Measurements from ENCODE around the gene HPS3.

DNA sequence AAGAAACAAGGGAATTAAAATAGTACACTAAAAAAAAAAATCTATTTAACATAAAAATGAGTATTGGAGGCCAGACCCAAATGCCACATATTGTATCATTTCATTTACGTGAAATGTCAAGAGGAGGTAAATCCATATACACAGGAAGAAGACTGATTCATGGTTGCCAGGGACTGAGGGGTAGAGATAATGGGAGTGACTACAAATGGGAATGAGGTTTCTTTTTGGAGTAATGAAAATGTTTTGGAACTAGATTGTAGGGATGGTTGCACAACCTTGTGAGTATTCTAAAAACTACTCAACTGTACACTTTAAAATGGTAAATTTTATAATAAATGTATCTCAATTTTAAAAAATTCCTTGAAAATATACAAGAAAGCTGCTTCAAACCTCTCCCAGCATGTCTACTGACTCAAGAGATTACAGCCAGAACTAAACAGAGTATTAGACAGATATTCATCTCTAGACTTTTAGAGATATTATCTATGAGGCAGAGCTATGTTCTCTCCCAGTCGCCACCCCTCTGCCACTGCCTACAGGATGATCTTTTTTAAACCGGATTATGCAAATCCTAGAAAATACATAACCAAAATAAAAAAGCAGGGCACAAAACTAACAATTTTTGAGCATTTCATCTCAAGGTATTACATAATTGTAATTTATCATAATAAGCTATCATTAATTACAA, 49.3 kb upstream of the HPS3 start:
- TF ChIP-seq, protein P1, sequence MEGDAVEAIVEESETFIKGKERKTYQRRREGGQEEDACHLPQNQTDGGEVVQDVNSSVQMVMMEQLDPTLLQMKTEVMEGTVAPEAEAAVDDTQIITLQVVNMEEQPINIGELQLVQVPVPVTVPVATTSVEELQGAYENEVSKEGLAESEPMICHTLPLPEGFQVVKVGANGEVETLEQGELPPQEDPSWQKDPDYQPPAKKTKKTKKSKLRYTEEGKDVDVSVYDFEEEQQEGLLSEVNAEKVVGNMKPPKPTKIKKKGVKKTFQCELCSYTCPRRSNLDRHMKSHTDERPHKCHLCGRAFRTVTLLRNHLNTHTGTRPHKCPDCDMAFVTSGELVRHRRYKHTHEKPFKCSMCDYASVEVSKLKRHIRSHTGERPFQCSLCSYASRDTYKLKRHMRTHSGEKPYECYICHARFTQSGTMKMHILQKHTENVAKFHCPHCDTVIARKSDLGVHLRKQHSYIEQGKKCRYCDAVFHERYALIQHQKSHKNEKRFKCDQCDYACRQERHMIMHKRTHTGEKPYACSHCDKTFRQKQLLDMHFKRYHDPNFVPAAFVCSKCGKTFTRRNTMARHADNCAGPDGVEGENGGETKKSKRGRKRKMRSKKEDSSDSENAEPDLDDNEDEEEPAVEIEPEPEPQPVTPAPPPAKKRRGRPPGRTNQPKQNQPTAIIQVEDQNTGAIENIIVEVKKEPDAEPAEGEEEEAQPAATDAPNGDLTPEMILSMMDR (IDR thresholded peaks at IDR 0.05) = no peak
- no peak for TF ChIP-seq POLR2A (IDR thresholded peaks at IDR 0.05)

Data from Peyer's patch (tissue), 4 donors.